GM18909 (cell line): ENCODE results near the gene IDS.

Experiments
- ATAC-seq: cut with Tn5 transposase; IDR thresholded peaks from one replicate; pipeline ENCODE4 v1.9.1; 2021; ENCODE audit warnings: mild to moderate bottlenecking; ENCODE audit not compliant: unreplicated experiment, poor library complexity

The IDS gene

GRCh38 chrX:149470955-149471354, 34.2 kb downstream of the IDS start:
- ATAC-seq, result peak; percentile 94

- ATAC-seq, result no peak
Observed at GRCh38 chrX:149469406-149469805, 35.7 kb downstream of the IDS start.

DNA sequence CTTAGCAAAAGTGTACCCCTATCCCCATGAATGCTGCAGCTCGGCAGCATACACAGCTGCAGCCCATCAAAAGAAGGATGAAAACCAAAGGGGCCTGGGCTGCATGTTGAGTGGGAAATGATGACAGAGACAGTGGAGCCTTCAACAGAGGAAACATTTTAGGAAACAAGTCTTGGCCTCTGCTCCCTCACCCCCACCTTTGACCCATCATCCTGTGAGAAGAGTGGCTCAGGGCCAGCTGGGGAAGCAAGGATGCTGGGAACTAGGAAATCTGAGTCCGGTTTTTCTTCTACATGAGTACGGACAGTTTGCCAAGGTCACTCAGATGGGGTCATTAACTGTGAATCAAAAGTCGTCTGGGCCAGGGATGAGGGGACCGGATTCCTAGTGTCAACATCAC, 37.2 kb downstream of the IDS start:
- no peak for ATAC-seq

DNA sequence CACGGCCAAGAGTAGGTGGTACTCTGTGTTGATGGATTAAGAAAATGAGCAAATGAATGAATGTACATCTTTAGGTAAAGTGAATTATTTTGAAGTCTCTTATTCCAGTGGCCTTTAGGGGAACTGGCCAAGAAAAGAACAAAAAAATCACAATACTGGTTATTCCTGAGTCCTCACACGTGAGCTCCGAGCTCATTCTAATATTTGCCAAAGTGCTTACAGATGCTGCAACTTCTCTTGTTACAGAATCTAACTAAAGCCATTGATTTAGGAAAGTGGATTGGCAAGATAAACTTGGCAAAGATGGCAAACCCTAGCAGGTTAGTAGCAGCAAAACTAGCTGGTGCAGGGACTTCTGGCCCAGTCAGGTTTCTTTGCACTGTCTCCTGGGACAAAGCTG, 37.6 kb downstream of the IDS start:
- ATAC-seq, result no peak

GRCh38 chrX:149462849-149463248, 42.3 kb downstream of the IDS start:
- no peak for ATAC-seq

DNA sequence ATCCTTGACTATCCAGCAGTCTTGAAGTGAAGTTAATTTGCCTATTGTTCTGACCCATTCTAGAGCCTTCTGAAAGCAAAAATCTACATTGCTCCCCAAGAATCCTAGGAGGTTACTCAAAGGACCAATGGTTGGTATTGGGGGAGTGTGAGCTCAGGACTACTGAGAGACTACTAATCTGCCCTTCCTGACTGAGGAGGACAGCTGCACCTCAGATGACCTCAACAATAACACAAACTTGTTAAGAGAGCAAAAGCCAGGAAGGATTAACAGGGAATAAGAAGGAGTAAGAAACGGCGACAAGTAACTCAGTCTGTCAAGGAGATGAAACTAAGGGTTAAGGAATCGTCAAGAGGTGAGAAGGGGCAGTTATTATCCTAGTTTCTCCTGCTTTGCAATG, 43.4 kb downstream of the IDS start:
- ATAC-seq, result no peak

- no peak for ATAC-seq
Observed at GRCh38 chrX:149458586-149458985, 46.5 kb downstream of the IDS start.

DNA sequence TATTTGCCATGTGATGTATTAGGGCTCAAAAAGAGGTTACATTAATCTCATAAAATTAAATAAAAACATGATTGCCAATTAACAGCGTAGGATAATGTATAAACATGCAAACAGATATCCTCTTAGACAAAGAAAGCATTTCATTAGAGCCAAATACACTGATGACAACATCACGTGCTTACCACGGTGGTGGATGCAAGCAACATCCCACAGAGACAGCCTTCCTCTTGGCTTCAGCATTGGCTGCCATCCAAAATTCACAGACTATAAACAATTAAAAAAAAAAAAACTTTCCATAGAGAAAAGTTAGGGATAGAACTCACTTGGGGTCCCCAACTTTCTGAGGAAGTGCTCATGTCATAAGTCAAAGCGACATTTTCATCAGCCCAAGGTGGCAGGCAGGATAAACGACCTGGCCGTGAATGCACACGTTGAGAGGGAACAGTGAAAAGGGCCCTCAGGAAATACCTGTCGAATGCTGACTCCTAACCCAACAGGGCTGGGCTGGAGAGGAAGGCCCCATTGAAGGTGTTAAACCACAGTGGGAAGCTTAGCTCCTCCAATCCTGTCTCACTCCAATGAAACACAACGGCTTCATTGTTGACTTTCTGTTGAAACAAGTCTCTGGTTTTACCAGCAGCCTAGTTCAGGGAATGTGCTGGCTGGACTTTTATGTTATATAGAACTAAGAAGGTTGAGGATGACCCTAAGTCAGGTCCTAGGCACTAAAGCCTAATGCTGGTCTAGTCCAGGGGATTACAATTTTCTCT, 48.4 kb downstream of the IDS start:
- ATAC-seq, result no peak

DNA sequence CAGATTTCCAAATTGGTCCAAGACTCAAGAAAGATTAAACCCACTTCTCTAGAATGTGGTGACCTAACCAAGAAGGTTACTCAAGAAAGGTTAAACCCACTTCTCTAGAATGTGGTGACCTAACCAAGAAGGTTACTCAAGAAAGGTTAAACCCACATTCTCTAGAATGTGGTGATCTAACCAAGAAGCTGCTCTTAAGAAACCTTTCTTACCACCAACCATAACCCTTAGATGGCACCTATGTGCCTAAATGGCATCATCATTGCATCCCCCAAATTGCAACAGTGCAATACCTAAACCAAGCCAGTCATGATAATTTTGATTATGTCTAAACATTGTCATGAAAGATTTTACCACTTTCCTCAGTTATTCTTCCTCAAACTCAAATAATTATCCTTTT, 49.2 kb downstream of the IDS start:
- no peak for ATAC-seq

GRCh38 chrX:149453906-149454822, 50.9 kb downstream of the IDS start:
- ATAC-seq, result no peak

GRCh38 chrX:149453030-149453429, 52.1 kb downstream of the IDS start:
- no peak for ATAC-seq

- ATAC-seq, result no peak
Observed at GRCh38 chrX:149433451-149433850, 71.7 kb downstream of the IDS start.

DNA sequence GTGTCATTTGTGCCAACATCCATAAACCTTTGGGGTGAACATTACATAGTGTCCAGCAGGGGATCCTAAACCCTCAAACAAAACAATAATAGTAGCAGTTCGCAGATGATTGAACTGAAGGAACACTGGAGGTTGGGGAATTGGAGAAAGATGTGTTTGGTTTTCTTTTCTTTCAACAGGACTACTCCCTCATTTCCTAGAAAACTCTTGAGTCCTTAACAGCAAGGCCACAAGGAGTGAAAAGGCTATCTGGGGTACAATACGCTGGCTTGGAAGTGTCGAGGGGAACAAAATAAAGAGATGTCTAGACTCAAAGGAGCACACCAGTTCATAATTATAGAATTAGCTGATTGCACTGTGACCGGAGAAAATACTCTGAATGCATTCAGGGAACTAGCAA, 72.1 kb downstream of the IDS start:
- no peak for ATAC-seq
